ENCODE results near the gene PDE4B. TPM values are rescaled to one million over a fixed set of nuclear protein-coding genes. Genes with fewer than 3 reads are reported as not detected.
"Not testable (repeated sequence)": the region's sequence is repeated elsewhere in the genome, so short reads cannot be mapped to it uniquely, and the experiment has no call there.

The PDE4B gene
- total RNA-seq, 1 donor from 2014 or later = 10.9 TPM

DNA sequence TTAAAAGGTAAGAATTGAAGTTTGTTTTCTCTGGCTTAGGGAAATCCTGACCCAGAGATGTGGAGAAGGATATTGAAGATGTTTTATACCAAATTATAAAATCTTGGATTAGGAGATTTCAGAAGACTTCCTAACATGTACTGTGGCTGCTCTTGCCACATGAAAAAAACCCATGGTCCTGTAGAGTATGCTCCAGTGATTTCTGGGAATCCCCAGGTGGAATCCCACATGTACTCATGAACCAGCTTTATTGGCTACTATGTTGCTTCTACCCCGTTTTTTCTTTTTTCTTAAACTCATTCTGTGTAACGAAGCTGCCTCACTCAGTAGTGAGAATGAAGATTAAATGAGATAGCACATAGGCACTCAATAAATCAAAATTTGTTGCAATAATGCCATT lies 608.5 kb downstream of the PDE4B start:
- H3K9me3 Mint-ChIP-seq = peaks cover 18% of the 10 kb centered on the region
- H3K4me3 Mint-ChIP-seq = no peak overlapping the region
- H3K36me3 Mint-ChIP-seq (ENCODE audit: low read depth) = peaks cover 1% of the 10 kb centered on the region
- intact Hi-C loops (cut with micrococcal nuclease) = loop anchor here (2.0 kb wide), 1 partner anchor 50 kb away; no protein-coding TSS in a partner anchor
- DNase-seq = no peak
- no peaks in the 10 kb centered on the region for H3K27me3 Mint-ChIP-seq
- peaks cover 42% of the 10 kb centered on the region for H3K4me1 Mint-ChIP-seq
- peak overlapping the region; percentile 90 for H3K27ac Mint-ChIP-seq

DNA sequence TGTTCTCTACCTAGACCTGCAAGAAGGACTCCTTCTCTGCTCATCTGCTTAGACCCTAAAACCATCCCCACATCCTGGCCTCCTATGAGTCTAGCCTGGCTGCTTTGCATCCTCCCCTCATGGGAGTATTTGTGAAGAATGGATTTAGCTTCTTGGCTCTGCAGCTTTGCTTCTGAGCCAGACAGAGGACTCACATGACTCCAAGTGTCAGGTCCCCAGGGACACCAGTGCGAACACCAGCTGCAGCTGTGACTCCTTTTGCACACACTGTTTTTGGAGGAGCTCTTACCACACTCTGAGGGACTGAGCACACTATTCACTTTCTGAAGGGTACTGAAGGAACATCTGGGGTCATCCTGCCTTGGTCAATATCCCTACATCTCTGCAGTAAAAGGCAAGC lies 609.5 kb downstream of the PDE4B start:
- Mint-ChIP-seq H3K4me1 (peaks cover 37% of the 10 kb centered on the region), H3K27me3 (no peaks in the 10 kb centered on the region), H3K9me3 (peaks cover 14% of the 10 kb centered on the region), H3K27ac (peak overlapping the region; percentile 51), H3K36me3 (ENCODE audit: low read depth) (peaks cover 1% of the 10 kb centered on the region), H3K4me3 (no peak overlapping the region)
- no peak for DNase-seq
- intact Hi-C loops (cut with micrococcal nuclease) = no loop called here

DNA sequence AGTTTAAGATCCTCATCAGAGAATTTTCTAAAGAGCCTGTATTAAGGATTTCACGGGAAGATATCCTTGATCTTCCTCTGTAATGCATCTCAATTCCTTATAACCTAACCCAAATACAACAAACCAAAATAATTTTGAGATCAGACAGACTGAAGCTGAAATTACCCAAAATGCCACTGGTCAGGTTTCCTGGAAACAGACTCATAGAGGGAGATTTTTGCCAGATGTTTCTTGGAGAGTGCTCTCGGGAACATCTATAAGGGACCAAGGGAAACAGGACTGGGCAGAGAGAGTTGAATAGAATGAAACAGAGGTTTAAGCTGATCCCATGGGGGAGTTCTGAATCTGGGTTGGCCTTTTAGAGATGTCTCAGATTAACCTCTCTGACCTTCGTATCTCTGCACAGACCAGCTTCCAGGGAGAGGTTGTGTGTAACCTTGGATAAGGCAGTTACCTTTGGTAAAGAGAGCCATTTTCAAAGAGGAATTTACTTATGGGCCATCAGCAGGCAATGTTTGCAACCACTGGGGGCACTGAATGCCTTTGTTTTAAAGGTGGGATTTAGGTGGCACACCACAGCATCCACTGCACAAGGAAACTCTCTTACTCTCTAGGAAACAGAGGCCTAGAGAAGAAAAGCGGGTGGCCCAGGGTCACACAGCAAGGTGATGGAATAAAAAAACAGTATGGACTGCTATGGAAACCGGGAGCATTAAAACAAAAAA lies 610.5 kb downstream of the PDE4B start:
- Mint-ChIP-seq H3K36me3 (ENCODE audit: low read depth) (peaks cover 2% of the 10 kb centered on the region), H3K9me3 (peaks cover 15% of the 10 kb centered on the region), H3K4me1 (peaks cover 35% of the 10 kb centered on the region), H3K27ac (no peak overlapping the region), H3K4me3 (no peak overlapping the region), H3K27me3 (no peaks in the 10 kb centered on the region)
- intact Hi-C loops (cut with micrococcal nuclease) = no loop called here
- DNase-seq = no peak

DNA sequence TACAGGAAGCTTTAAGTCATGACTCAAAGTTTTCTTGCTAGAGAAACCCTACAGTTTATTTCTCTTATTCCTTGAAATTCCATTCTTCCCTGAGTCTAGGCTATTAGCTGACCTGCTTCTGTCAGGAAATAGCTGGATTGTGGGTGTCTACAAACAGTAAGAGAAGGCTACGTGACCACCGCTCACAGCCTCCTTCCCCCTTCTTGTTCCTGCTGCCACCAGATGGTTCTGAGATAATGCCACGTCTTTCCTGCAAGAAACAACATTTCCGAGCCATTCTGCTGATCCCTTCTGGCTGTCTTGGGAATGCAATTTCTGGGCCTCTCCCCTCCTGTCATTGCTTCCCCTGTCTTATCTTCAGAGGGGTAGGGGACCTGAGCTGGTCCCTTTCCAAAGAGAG lies 612.4 kb downstream of the PDE4B start:
- Mint-ChIP-seq H3K9me3 (peaks cover 28% of the 10 kb centered on the region), H3K27ac (no peak overlapping the region), H3K4me1 (peaks cover 25% of the 10 kb centered on the region), H3K27me3 (no peaks in the 10 kb centered on the region), H3K4me3 (no peak overlapping the region), H3K36me3 (ENCODE audit: low read depth) (peaks cover 17% of the 10 kb centered on the region)
- intact Hi-C loops (cut with micrococcal nuclease) = no loop called here
- no peak for DNase-seq

DNA sequence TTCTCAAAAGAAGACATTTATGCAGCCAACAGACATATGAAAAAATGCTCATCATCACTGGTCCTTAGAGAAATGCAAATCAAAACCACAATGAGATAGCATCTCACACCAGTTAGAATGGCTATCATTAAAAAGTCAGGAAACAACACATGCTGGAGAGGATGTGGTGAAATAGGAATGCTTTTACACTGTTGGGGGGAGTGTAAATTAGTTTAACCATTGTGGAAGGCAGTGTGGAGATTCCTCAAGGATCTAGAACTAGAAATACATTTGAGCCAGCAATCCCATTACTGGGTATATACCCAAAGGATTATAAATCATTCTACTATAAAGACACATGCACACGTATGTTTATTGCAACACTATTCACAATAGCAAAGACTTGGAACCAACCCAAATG lies 618.8 kb downstream of the PDE4B start:
- H3K9me3 Mint-ChIP-seq = peaks cover 38% of the 10 kb centered on the region
- H3K4me3 Mint-ChIP-seq; DNase-seq; H3K27ac Mint-ChIP-seq; H3K27me3 Mint-ChIP-seq; intact Hi-C loops (cut with micrococcal nuclease): not testable (repeated sequence)
- H3K36me3 Mint-ChIP-seq (ENCODE audit: low read depth) = peaks cover 23% of the 10 kb centered on the region
- H3K4me1 Mint-ChIP-seq = peaks cover 14% of the 10 kb centered on the region

DNA sequence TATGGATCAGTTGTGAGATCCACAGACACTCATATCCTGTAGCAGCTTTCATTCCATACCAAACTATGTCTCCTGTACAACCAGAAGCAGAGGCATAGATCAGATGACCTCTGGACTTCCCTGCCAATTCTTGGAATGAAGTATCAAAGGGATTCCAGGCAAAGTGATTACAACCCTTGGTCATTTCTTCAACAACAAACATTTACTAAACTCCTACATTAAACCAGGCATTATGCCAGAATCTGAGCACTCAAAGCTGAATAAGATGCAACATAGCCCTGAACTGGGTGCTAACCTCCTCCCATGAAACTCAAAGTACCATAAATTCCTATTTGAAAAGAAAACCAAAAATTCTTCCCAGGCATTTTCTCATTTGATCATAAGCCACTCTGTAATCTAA lies 620.0 kb downstream of the PDE4B start:
- H3K36me3 Mint-ChIP-seq (ENCODE audit: low read depth) = peaks cover 27% of the 10 kb centered on the region
- H3K9me3 Mint-ChIP-seq = peaks cover 41% of the 10 kb centered on the region
- H3K27ac Mint-ChIP-seq = no peak overlapping the region
- no peak overlapping the region for H3K4me3 Mint-ChIP-seq
- H3K27me3 Mint-ChIP-seq = no peaks in the 10 kb centered on the region
- peaks cover 14% of the 10 kb centered on the region for H3K4me1 Mint-ChIP-seq
- intact Hi-C loops (cut with micrococcal nuclease) = no loop called here
- no peak for DNase-seq

DNA sequence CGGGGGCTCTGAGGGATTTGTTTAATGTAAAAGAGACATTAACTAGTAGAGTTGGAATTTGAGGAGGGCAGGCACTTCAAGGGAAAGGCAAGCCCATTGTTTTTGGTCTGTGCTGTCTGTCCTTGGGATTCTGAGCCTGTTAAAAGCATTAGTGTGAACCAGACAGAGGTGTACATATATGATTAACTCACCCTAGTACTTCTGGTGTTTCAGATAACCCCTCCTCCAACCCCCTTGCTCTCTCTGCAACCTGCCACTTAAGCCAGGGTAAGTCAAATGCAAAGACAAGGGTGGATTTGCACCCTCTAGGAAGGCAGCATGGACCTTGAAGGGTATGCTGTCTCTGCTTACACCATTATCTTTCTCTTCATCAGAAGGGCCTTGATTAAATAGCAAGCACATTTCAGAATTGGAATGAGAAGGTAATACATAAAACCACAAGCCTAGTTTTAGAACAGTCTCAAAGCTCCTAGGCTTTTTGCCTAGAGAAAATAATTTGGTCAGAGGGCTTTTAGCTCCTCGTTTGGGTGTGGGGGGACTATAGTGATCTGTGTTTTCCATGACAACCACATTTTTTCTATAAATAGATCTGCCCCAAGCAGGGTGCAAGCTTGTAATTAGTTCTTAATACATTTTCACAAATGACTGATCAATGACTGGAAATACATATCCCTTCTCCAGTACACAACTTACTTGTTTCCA lies 620.6 kb downstream of the PDE4B start:
- no peak overlapping the region for H3K27ac Mint-ChIP-seq
- no peak for DNase-seq
- no peaks in the 10 kb centered on the region for H3K27me3 Mint-ChIP-seq
- H3K4me1 Mint-ChIP-seq = peaks cover 14% of the 10 kb centered on the region
- H3K36me3 Mint-ChIP-seq (ENCODE audit: low read depth) = peaks cover 28% of the 10 kb centered on the region
- H3K4me3 Mint-ChIP-seq = no peak overlapping the region
- H3K9me3 Mint-ChIP-seq = peaks cover 43% of the 10 kb centered on the region
- intact Hi-C loops (cut with micrococcal nuclease) = no loop called here

DNA sequence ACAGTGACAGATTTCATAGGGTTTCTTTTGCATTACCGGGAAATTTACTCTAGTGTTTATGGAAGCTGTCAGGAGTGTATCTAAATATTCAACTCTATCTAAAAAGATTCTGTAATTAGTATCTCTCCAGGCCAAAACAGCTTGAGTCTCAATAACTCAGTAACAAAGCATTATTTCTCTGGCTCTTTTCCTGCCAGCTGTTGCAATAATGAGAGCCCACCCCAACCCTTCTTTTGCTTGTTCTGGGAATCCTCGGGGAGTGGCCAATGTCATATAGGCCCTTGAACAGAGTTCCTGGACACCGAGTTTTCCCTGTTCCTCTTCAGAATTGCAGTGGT lies 621.1 kb downstream of the PDE4B start:
- no peaks in the 10 kb centered on the region for H3K27me3 Mint-ChIP-seq
- no peak overlapping the region for H3K4me3 Mint-ChIP-seq
- H3K27ac Mint-ChIP-seq = no peak overlapping the region
- peaks cover 25% of the 10 kb centered on the region for H3K36me3 Mint-ChIP-seq (ENCODE audit: low read depth)
- peaks cover 14% of the 10 kb centered on the region for H3K4me1 Mint-ChIP-seq
- intact Hi-C loops (cut with micrococcal nuclease) = no loop called here
- DNase-seq = no peak
- peaks cover 43% of the 10 kb centered on the region for H3K9me3 Mint-ChIP-seq

DNA sequence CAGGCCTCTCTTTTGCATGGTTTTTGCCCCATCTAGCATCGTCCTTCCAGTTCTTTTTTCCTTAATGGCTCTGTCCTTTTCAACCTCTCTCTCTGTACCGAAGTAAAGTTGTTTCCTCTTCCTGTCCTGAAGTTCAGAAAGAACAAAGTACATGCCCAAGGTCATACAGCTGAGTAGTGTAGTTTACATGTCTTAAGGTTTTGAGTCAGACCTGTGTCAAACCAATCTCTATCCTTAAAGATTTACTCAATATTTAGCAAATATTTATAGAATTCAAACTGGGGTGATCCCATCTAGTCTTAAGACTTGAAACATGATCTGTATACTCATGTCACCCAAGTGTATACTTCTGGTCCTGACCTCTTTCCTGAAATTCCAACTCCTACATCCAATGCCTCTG lies 622.6 kb downstream of the PDE4B start:
- Mint-ChIP-seq H3K27ac (no peak overlapping the region), H3K4me1 (peaks cover 14% of the 10 kb centered on the region), H3K4me3 (no peak overlapping the region), H3K36me3 (ENCODE audit: low read depth) (peaks cover 15% of the 10 kb centered on the region), H3K27me3 (no peaks in the 10 kb centered on the region), H3K9me3 (peaks cover 41% of the 10 kb centered on the region)
- no peak for DNase-seq
- intact Hi-C loops (cut with micrococcal nuclease) = no loop called here

DNA sequence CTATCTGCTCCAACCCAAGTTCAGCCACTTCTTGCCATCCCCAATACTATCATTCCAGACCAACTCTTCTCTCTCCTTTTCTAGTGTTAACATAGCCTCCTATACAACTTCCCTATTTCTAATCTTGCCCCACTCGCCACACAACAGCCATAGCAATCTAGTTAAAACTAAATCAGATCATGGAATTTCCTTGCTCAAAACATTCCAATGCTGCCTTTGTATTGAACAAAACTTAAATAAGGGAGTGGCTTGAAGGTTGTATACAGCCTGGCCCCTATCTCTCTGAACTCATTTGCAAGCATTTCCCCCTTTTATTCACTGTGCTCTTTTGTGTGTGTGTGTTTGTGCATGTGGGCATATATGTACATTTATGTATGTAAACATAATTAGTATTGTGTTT lies 623.2 kb downstream of the PDE4B start:
- H3K4me3 Mint-ChIP-seq = no peak overlapping the region
- no peak for DNase-seq
- no peaks in the 10 kb centered on the region for H3K27me3 Mint-ChIP-seq
- H3K36me3 Mint-ChIP-seq (ENCODE audit: low read depth) = peaks cover 14% of the 10 kb centered on the region
- peaks cover 10% of the 10 kb centered on the region for H3K4me1 Mint-ChIP-seq
- intact Hi-C loops (cut with micrococcal nuclease) = no loop called here
- H3K27ac Mint-ChIP-seq = no peak overlapping the region
- H3K9me3 Mint-ChIP-seq = peaks cover 41% of the 10 kb centered on the region

DNA sequence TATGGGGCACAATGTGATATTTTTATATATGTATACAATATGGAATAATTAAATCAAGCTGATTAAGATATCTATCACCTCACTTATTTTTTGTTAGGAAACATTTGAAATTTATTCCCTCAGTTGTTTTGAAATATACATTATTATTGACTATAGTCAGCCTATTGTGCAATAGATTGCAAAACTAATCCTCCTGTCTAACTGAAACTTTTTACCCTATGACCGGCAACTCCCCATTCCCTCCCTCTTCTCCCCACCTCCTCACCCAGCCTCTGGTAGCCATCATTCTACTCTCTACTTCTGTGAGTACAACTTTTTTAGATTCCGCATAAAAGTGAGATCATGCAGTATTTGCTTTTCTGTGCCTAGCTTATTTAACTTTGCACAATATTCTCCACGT lies 623.6 kb downstream of the PDE4B start:
- Mint-ChIP-seq H3K4me3 (no peak overlapping the region), H3K36me3 (ENCODE audit: low read depth) (peaks cover 12% of the 10 kb centered on the region), H3K9me3 (peaks cover 36% of the 10 kb centered on the region), H3K4me1 (peaks cover 6% of the 10 kb centered on the region), H3K27ac (no peak overlapping the region), H3K27me3 (no peaks in the 10 kb centered on the region)
- intact Hi-C loops (cut with micrococcal nuclease) = no loop called here
- DNase-seq = no peak

DNA sequence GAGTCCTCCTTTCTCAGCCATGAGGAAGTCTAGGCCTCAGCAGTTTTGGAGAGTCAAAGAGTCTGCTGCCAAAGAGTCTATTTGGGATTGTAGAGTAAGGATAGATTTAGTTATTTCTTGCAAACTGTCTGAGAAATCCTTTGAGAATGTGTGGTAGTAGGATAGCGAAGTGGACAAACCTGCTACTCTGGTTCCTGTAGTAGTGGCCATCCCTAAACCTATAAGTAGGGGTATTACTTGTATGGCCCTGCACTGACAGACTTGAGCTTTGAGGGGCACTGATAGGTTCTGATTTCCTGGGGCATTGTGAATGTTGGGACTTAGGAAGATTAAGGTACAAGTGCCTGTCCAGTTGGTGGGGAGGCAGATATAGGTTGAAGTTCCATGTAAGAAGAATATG lies 625.3 kb downstream of the PDE4B start:
- DNase-seq = no peak
- intact Hi-C loops (cut with micrococcal nuclease) = no loop called here
- Mint-ChIP-seq H3K27ac (no peak overlapping the region), H3K4me1 (peaks cover 2% of the 10 kb centered on the region), H3K36me3 (ENCODE audit: low read depth) (peaks cover 12% of the 10 kb centered on the region), H3K27me3 (no peaks in the 10 kb centered on the region), H3K9me3 (peaks cover 31% of the 10 kb centered on the region), H3K4me3 (no peak overlapping the region)

DNA sequence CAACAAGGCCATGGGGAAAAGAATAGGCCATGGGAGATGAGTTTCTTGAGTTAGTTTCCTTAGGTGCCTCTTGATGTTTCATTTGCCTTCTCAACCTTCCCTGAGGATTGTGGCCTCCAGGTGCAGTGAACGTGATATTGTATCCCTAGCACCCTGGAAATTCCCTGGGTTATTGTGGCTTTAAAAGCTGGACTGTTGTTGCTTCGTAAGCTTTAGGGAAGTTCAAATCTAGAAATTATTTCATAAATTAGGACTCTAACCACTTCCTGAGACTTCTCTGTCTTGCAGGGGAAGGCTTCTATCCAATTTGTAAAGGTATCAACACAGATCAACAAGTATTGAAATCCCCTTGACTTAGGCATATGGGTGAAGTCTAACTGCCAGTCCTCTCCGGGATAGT lies 627.5 kb downstream of the PDE4B start:
- Mint-ChIP-seq H3K36me3 (ENCODE audit: low read depth) (peaks cover 12% of the 10 kb centered on the region), H3K9me3 (peaks cover 31% of the 10 kb centered on the region)
- H3K4me3 Mint-ChIP-seq; H3K27ac Mint-ChIP-seq; DNase-seq; intact Hi-C loops (cut with micrococcal nuclease); H3K27me3 Mint-ChIP-seq; H3K4me1 Mint-ChIP-seq: not testable (repeated sequence)

DNA sequence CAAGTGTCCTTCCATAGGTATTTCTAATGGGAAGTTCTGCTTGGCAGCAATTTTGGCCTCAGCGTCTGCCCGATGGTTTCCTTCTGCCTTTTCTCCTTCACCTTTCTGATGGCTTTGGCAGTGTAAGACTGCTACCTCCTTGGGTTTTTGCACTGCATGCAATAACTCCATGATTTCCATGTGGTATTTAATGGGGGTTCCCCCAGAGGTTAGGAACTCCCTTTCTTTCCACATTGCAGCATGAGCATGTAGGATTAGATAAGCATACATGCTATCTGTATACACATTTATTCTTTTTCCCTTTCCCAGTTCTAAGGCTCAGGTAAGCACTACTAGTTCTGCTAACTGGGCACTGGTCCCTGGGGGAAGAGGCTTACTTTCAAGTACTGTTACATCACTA lies 628.2 kb downstream of the PDE4B start:
- Mint-ChIP-seq H3K36me3 (ENCODE audit: low read depth) (peaks cover 12% of the 10 kb centered on the region), H3K9me3 (peaks cover 28% of the 10 kb centered on the region)
- H3K4me3 Mint-ChIP-seq; H3K27ac Mint-ChIP-seq; H3K4me1 Mint-ChIP-seq; DNase-seq; intact Hi-C loops (cut with micrococcal nuclease); H3K27me3 Mint-ChIP-seq: not testable (repeated sequence)
